GM21737 (cell line): ENCODE measurements around the gene TMEM89.

Experiments
- ATAC-seq: cut with Tn5 transposase; IDR thresholded peaks from one replicate; pipeline ENCODE4 v1.9.1; 2021; ENCODE audit warnings: mild to moderate bottlenecking, moderate library complexity; ENCODE audit not compliant: unreplicated experiment

The TMEM89 gene

GRCh38 chr3:48619541-48620524 is 1.7 kb downstream of the TMEM89 start:
- no peak for ATAC-seq

- no peak for ATAC-seq
Observed at GRCh38 chr3:48617559-48617958, 4.0 kb downstream of the TMEM89 start.

- no peak for ATAC-seq
Observed at GRCh38 chr3:48614044-48614443, 7.5 kb downstream of the TMEM89 start.

DNA sequence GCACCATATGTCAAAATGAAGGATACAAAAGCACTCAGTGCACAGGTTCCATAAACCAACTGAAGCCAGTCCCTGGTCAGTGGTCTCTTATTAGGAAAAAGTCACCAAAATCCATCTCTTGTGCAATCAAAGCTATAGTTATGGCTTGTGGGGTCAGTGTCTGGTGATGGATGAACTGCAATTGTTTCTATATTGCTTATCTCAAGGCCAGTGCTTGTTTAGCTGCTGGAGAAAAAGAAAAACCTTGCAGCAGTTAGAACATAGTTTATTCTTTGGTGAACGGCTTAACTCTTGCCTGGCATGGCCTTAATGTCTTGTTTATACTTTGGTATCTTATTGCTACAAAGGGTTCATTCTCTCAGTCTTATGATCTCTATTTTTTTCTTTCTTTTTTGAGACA is 9.3 kb downstream of the TMEM89 start:
- ATAC-seq = no peak

- ATAC-seq = peak; percentile 95
Observed at GRCh38 chr3:48609088-48610005, 12.2 kb downstream of the TMEM89 start, which contains the start of gene UQCRC1. Gene UQCRC1, minus strand, starts transcription at chr3:48609646. Its CDS starts 26 bp downstream, at chr3:48609620.

- no peak for ATAC-seq
Observed at GRCh38 chr3:48607519-48607918, 14.1 kb downstream of the TMEM89 start.

DNA sequence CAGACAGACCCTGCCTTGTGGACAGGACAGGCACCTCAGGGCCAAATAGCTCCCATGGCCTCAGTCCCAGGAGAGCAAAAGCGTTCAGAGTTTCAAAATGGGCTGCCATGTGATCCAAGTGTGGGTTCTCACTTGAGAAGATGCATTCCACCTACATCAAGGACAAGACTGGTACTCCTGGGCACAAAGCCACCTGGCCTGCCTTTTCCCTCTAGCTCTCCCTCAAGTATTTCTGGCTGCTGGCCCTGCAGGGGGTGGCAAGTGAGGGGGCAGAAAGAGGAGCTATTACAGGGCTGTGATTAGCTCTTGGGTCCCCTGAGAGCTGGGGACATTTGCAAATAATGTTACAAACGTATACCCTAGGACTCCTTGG is 20.0 kb downstream of the TMEM89 start:
- ATAC-seq = no peak

DNA sequence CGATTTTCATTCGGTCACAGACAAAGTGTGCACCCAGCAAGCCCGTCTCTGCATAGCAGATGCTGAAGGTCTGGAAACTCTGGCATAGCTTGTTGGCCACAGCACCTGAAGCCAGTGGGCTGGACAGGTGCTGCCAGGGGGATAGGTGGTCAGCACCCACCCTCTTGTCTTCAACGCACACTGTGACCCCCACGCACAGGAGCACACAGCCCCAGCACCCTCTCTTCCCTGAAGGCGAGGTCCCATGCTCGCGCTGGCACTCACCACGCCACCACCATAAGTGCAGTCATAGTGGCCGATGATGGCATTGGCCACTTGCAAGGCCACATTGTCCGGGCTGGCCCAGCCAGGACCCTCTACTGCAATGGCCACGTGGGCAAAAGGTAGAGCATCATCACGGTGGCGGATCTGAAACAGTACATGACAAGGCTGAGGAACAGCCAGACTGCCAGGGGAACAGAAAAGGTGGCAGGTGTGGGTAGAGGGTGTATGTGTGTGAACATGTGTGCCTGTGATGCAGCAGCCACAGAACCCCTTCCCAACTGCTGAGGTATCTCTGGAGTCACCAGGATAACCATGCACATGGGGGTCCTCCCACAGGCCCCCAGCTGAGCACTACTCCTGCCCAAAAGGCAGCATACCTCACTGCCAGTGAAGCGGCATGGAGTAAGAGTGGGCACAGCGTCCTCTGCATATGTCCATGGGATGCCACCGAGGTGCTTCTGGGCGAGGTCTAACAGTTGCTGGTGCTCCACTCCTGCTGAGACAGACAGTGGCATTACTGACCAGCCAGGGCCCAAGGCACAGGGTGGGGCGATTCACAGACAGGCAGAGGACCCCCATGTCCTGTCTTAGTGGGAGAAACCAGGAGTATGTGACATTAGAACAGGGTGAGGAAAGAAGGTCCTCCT is 20.6 kb downstream of the TMEM89 start:
- no peak for ATAC-seq

- no peak for ATAC-seq
Observed at GRCh38 chr3:48599509-48600285, 21.9 kb downstream of the TMEM89 start.

GRCh38 chr3:48599077-48599501 is 22.5 kb downstream of the TMEM89 start:
- ATAC-seq = no peak

DNA sequence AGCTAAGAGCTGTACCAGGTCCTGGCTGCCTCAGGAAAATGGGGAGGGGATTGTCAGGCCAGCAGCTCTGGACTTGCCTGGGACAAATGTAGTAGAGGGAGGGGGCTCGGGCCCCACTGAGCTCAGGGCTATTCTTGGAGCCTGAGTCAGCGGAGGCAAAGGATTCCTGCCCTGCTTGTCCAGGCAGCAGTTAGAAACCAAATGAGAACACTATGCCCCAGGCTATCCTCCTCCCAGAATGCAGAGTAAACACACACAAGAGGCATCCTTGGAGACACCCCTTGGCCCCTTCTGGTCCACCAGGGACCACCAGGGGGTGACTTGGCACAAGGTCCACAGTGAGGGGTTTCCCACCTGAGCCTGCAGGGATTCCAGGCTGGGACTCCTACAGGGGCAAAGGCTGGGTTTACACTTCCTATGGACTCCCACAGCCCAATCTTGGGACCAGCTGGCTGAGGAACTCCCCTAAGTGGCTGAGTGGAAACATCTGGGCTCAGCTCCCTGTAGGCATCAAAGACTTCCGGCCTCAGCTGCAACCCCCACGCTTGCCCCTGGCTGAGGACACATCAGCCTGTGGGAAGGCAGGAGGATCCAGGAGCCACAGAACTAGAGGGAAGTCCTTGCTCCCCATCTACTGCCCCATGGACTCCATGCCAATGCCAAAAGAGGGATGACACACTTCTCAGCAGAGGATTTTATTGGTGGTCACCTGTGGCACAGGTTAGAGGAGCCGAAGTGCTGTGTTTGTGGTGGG is 23.1 kb downstream of the TMEM89 start:
- no peak for ATAC-seq

- ATAC-seq = no peak
Observed at GRCh38 chr3:48597408-48597800, 24.2 kb downstream of the TMEM89 start.

- no peak for ATAC-seq
Observed at GRCh38 chr3:48596676-48597407, 24.7 kb downstream of the TMEM89 start.

- ATAC-seq = no peak
Observed at GRCh38 chr3:48596157-48596556, 25.4 kb downstream of the TMEM89 start.

- ATAC-seq = no peak
Observed at GRCh38 chr3:48595526-48596121, 25.9 kb downstream of the TMEM89 start.

DNA sequence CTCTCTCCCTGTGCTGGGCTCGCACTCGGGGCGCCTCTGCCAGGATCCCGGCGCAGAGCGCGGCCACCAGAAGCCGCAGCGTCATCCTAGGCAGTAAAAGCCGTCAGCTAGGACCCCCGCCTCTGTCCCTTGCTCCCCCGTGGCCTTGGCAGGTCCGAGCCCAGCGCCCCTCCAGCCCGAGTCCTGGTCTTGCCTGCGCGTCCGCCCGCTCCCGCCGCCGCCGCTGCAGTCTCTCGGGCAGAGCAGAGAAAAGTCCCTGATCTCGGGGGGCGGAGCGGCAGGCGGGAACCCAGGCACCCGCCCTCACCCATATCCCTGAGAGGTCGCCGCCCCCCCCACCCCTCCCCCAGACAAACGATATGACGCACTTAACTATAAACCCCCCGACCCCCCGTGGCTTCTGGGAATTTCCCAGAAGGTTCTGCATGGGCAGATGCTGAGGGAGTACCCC is 26.5 kb downstream of the TMEM89 start, which contains the start of gene COL7A1:
Gene COL7A1, minus strand, starts transcription at position 255 of the 451 bp plus-strand sequence. Its CDS starts 170 bp downstream, at position 85.
- ATAC-seq = no peak

DNA sequence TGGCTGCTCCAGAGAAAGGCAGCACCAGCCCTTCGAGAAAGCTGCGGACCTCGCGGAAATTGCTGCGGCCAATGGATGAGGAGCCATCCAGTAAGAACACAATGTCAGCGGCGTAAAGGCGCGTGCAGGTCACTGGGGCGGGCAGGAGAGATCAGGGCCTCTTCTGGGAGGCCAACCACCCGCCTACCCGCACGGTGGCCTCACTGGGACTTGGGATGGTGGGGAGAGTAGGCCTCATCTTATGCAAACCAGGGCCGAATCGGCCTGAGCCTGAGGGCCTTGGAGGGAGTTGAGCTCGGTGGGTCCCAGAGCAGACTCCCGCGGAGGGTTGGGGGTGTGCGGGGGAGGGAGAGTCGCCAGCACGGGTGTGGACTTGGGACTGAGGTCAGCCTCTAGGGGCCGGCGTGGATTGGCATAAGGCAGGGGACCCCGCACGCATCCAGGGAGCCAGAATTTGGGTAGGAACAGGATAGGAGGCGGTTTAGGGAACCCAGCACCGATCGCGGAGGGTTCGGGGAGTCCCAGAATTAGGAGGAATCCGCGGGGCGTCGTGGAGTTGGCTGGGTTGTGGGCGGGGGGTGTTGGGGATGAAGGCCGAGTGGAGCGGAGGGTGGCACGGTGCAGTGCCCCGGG is 27.0 kb downstream of the TMEM89 start:
- ATAC-seq = no peak
